Measurements from ENCODE around the gene DNAH14. TPM values are rescaled to one million over a fixed set of nuclear protein-coding genes. Genes with fewer than 3 reads are reported as not detected.

Gene DNAH14
- 4.2 and 14.0 TPM in 2 replicates for total RNA-seq

GRCh38 chr1:224929335-224930237, at the start of gene DNAH14:
Gene DNAH14 (plus strand): TSS chr1:224929675. CDS start chr1:224952703, 23,028 bp downstream.

DNA sequence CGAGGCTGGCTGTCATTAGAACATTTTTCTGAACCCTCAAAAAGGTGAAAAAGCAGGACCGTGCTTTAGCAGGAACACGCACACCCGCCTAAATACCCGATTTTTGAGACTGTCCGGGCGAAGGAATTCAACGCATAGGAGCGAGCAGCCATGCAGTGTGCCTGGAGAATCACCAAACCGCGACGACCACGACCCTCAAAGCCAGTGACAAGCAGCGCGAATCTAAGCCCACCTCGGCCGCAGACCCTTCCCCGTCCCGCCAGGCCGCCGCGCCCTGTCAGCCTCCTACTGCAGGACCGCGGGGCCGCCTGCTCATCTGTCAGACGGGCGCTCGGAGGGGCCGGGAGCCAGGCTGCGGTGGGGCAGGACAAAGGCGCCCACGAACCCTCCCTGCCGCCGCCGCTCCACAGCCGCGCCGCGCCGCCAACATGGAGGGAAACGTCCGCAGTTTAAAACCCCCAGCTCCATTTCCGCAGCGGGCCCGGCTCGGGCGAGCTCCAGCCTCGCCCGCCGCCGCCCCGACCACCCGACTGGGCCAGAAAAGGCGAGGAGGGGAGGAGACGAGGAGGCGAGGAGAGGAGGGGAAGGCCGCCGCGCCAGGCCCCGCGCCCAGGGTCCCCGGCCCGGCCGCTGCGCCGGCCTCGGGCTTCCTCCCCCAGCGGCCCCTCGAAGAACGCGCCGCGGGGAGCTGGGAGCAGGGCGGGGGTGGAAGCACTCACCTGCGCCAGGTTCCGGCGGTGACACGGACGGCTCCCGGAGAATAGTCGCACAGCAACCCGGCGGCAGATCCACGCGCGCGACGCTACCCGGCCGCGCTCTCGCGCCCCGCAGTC, 498.0 kb downstream of the DNAH14 start, which contains the start of gene LBR:
Gene LBR (minus strand): TSS at position 804 of the 833 bp plus-strand sequence. CDS start 3,963 bp downstream, outside the sequence.

Measured in epithelial cell of umbilical artery (primary cell).